ENCODE measurements around the gene DHRSX.

DNA sequence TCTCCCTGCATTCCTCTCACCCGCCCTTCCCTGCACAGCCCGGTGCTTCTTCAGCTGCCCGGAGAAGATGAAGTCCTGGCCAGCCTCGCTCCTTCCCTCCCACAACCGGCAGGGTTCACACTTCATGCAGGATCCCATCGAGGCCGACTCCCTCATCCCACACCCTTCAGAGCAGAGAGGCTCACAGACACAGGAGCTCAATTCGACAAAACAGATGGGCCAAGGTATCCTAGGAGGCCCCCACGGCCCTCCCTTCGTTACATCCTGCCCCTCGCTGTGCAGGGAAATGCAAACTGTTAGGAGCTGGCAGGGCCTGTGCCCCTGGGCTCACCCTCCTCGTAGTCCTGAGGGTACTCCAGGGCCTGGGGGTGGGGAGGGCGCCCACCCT, 238.1 kb downstream of the DHRSX start:
- TF ChIP-seq BACH1 (tag; IDR thresholded peaks at IDR 0.05) = no peak
- TF ChIP-seq ZNF165 (CRISPR knock-in tag; IDR thresholded peaks at IDR 0.05; ENCODE audit: borderline replicate concordance) = no peak
- TF ChIP-seq HDAC1 (IDR thresholded peaks at IDR 0.05) = no peak
- TF ChIP-seq ZNF3 (CRISPR knock-in tag; IDR thresholded peaks at IDR 0.05) = no peak
- no peak for TF ChIP-seq RAD21 (CRISPR knock-in tag; conservative IDR thresholded peaks at IDR 0.05 in 1 of 2, IDR thresholded peaks at IDR 0.05 in 1 of 2)
- TF ChIP-seq, protein P1, sequence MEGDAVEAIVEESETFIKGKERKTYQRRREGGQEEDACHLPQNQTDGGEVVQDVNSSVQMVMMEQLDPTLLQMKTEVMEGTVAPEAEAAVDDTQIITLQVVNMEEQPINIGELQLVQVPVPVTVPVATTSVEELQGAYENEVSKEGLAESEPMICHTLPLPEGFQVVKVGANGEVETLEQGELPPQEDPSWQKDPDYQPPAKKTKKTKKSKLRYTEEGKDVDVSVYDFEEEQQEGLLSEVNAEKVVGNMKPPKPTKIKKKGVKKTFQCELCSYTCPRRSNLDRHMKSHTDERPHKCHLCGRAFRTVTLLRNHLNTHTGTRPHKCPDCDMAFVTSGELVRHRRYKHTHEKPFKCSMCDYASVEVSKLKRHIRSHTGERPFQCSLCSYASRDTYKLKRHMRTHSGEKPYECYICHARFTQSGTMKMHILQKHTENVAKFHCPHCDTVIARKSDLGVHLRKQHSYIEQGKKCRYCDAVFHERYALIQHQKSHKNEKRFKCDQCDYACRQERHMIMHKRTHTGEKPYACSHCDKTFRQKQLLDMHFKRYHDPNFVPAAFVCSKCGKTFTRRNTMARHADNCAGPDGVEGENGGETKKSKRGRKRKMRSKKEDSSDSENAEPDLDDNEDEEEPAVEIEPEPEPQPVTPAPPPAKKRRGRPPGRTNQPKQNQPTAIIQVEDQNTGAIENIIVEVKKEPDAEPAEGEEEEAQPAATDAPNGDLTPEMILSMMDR (IDR thresholded peaks at IDR 0.05 in 2 of 3, conservative IDR thresholded peaks at IDR 0.05 in 1 of 3; ENCODE audit: insufficient read depth in 2 of 3, low read depth in 1 of 3, low read length in 3 of 3) = no peak
- no peak for TF ChIP-seq JUND (IDR thresholded peaks at IDR 0.05; ENCODE audit: borderline replicate concordance, low read depth, low read length)
- no peak for TF ChIP-seq JUND (tag; IDR thresholded peaks at IDR 0.05; ENCODE audit: borderline replicate concordance, low read depth, low read length)
- no peak for TF ChIP-seq GABPA (tag; conservative IDR thresholded peaks at IDR 0.05; ENCODE audit: low read depth)
- TF ChIP-seq, protein P2, sequence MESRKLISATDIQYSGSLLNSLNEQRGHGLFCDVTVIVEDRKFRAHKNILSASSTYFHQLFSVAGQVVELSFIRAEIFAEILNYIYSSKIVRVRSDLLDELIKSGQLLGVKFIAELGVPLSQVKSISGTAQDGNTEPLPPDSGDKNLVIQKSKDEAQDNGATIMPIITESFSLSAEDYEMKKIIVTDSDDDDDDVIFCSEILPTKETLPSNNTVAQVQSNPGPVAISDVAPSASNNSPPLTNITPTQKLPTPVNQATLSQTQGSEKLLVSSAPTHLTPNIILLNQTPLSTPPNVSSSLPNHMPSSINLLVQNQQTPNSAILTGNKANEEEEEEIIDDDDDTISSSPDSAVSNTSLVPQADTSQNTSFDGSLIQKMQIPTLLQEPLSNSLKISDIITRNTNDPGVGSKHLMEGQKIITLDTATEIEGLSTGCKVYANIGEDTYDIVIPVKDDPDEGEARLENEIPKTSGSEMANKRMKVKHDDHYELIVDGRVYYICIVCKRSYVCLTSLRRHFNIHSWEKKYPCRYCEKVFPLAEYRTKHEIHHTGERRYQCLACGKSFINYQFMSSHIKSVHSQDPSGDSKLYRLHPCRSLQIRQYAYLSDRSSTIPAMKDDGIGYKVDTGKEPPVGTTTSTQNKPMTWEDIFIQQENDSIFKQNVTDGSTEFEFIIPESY (CRISPR knock-in tag; IDR thresholded peaks at IDR 0.05) = no peak
- no peak for TF ChIP-seq SRSF1 (IDR thresholded peaks at IDR 0.05; ENCODE audit: low read depth, low read length)
- TF ChIP-seq ZNF121 (CRISPR knock-in tag; conservative IDR thresholded peaks at IDR 0.05) = no peak
- no peak for TF ChIP-seq MTA1 (IDR thresholded peaks at IDR 0.05; ENCODE audit: borderline replicate concordance)
